Activated T-cell treated with anti-CD3 and anti-CD28 coated beads, Interleukin-2, amount 50 U/mL, for 48 hours (primary cell): Measurements from ENCODE around the gene PGAP3.

Experiments used
- DNase-seq, 2 experiments: peaks; one replicate each; pipeline ENCODE4 v3.0.0-alpha.2; 2020

Gene PGAP3

GRCh38 chr17:39659279-39660010 is 28.4 kb downstream of the PGAP3 start:
- no peak for DNase-seq

GRCh38 chr17:39658760-39659159 is 29.1 kb downstream of the PGAP3 start:
- no peak for DNase-seq

GRCh38 chr17:39658346-39658745 is 29.5 kb downstream of the PGAP3 start:
- DNase-seq, result no peak

- DNase-seq, result no peak
These were observed 32.8 kb downstream of the PGAP3 start for GRCh38 chr17:39655105-39655504.

GRCh38 chr17:39653662-39654331 is 34.1 kb downstream of the PGAP3 start:
- DNase-seq, result peak; percentile 87 to 89

GRCh38 chr17:39653316-39653661 is 34.6 kb downstream of the PGAP3 start:
- DNase-seq, result no peak

GRCh38 chr17:39652587-39653315 is 35.1 kb downstream of the PGAP3 start:
- DNase-seq, result no peak

- no peak for DNase-seq
These were observed 35.8 kb downstream of the PGAP3 start for GRCh38 chr17:39651923-39652586.

GRCh38 chr17:39650121-39650579 is 37.7 kb downstream of the PGAP3 start:
- no peak for DNase-seq

GRCh38 chr17:39648616-39649366 is 39.1 kb downstream of the PGAP3 start:
- no peak for DNase-seq

- no peak for DNase-seq
These were observed 40.6 kb downstream of the PGAP3 start for GRCh38 chr17:39647256-39647655.

- DNase-seq, result no peak
These were observed 44.6 kb downstream of the PGAP3 start for GRCh38 chr17:39643271-39643670.

GRCh38 chr17:39642291-39643074 is 45.4 kb downstream of the PGAP3 start:
- DNase-seq, result no peak

GRCh38 chr17:39641883-39642282 is 46.0 kb downstream of the PGAP3 start:
- DNase-seq, result no peak

GRCh38 chr17:39641097-39641496 is 46.8 kb downstream of the PGAP3 start:
- DNase-seq, result no peak

GRCh38 chr17:39640591-39641031 is 47.2 kb downstream of the PGAP3 start:
- DNase-seq, result no peak

GRCh38 chr17:39639566-39640458 is 48.0 kb downstream of the PGAP3 start:
- no peak for DNase-seq

- no peak for DNase-seq
These were observed 48.8 kb downstream of the PGAP3 start for GRCh38 chr17:39639043-39639442.

GRCh38 chr17:39638317-39638716 is 49.5 kb downstream of the PGAP3 start:
- no peak for DNase-seq

- peak; percentile 92 to 95 for DNase-seq
These were observed 50.7 kb downstream of the PGAP3 start, which contains the start of gene STARD3 for GRCh38 chr17:39636927-39637736. Gene STARD3 (plus strand): TSS chr17:39637144. CDS start chr17:39653532, 16,388 bp downstream.
